Astrocyte (in vitro differentiated cells and primary cell): ENCODE data around the gene ASB18.

Experiments
- EZH2 ChIP-seq: IDR thresholded peaks from 2 replicates; pipeline ENCODE4 v1.6.1; 2012; ENCODE audit warnings: mild to moderate bottlenecking, low read length, inconsistent platforms; ENCODE audit not compliant: insufficient read depth
- TF ChIP-seq, protein P1 (sequence below): IDR thresholded peaks from 2 replicates; pipeline ENCODE4 v1.5.1; 2011; ENCODE audit warnings: low read depth, mild to moderate bottlenecking, inconsistent platforms, low read length, moderate library complexity; ENCODE audit not compliant: insufficient read depth

DNA sequence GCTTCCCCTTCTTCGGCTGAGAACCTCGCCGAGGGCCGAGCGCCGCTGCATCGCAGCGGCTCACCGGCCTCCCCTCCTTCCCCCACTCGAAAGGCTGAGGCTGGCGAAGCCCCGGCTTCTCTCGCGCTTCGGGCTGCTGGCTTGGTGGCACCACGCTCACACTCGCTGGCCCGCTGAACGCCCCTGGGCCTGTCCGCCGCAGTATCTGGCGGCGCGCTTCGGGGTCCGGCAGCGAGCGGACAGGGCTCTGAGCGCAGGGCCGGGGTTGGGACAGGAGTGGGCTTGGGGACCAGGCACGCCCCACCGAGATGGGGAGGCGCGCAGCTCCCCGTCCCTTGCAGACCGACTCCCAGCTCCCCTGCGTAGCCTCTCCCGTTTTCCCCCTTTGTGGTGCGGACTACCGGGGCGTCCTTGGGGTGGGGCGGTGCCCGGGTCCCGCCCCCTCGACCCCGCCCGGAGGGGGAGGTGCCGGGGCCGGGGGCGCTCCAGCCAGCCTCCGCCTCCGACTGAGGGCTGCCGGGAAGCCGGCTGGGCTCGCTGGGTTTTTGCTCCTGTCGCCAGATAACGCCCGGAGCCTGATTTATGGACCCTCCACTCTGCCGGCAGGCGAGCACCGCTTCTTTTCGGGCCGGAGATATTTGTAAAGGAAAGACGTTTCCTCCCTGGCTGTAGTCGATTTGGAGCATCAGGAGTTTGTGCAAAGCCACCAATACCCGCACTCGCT lies 99.8 kb downstream of the ASB18 start:
- TF ChIP-seq, protein P1, sequence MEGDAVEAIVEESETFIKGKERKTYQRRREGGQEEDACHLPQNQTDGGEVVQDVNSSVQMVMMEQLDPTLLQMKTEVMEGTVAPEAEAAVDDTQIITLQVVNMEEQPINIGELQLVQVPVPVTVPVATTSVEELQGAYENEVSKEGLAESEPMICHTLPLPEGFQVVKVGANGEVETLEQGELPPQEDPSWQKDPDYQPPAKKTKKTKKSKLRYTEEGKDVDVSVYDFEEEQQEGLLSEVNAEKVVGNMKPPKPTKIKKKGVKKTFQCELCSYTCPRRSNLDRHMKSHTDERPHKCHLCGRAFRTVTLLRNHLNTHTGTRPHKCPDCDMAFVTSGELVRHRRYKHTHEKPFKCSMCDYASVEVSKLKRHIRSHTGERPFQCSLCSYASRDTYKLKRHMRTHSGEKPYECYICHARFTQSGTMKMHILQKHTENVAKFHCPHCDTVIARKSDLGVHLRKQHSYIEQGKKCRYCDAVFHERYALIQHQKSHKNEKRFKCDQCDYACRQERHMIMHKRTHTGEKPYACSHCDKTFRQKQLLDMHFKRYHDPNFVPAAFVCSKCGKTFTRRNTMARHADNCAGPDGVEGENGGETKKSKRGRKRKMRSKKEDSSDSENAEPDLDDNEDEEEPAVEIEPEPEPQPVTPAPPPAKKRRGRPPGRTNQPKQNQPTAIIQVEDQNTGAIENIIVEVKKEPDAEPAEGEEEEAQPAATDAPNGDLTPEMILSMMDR = no peak
- TF ChIP-seq EZH2 = peak; percentile 86
